Astrocyte of the spinal cord (primary cell): ENCODE results near the gene PITHD1.
"Not testable (repeated sequence)": the region's sequence is repeated elsewhere in the genome, so short reads cannot be mapped to it uniquely, and the experiment has no call there.

Experiments
- DNase-seq: peaks from one replicate; pipeline ENCODE4 v3.0.0; 2011; ENCODE audit warnings: low read depth, low spot score
- H3K4me3 ChIP-seq: 2 replicates; pipeline ENCODE4 v1.5.1; 2011; ENCODE audit warnings: low read depth, mild to moderate bottlenecking, low read length, moderate library complexity
- CTCF ChIP-seq: IDR thresholded peaks from 2 replicates; pipeline ENCODE4 v1.5.1; 2012; ENCODE audit warnings: low read depth, mild to moderate bottlenecking, low read length, inconsistent platforms
- in situ Hi-C: cut with HindIII; loops from 2 replicates; pipeline ENCODE4 v1.10.0; 2017; ENCODE audit warnings: low sequenced_read_pairs

Gene PITHD1

GRCh38 chr1:23793861-23794731 lies 15.9 kb downstream of the PITHD1 start:
- no peak for DNase-seq
- TF ChIP-seq CTCF = no peak
- H3K4me3 ChIP-seq = no peak overlapping the region
- in situ Hi-C loops = no loop called here

- in situ Hi-C loops, H3K4me3 ChIP-seq, DNase-seq: not testable (repeated sequence)
Observed at GRCh38 chr1:23794732-23795182, 16.5 kb downstream of the PITHD1 start.

GRCh38 chr1:23795676-23796465 lies 17.7 kb downstream of the PITHD1 start:
- no peak for TF ChIP-seq CTCF
- no peak overlapping the region for H3K4me3 ChIP-seq
- DNase-seq = no peak
- in situ Hi-C loops = no loop called here

- DNase-seq = no peak
- TF ChIP-seq CTCF = peak; percentile 5
- H3K4me3 ChIP-seq = no peak overlapping the region
- in situ Hi-C loops = no loop called here
Observed at GRCh38 chr1:23796466-23797271, 18.5 kb downstream of the PITHD1 start.

- DNase-seq = no peak
- no peak overlapping the region for H3K4me3 ChIP-seq
- no peak for TF ChIP-seq CTCF
- in situ Hi-C loops = no loop called here
Observed at GRCh38 chr1:23797478-23798448, 19.5 kb downstream of the PITHD1 start.

- in situ Hi-C loops = no loop called here
- TF ChIP-seq CTCF = peak; percentile 4
- no peak overlapping the region for H3K4me3 ChIP-seq
- no peak for DNase-seq
Observed at GRCh38 chr1:23798662-23799142, 20.5 kb downstream of the PITHD1 start.
